Thyroid gland (tissue), 4 donors: Measurements from ENCODE around the gene MAGI2. TPM values are rescaled to one million over a fixed set of nuclear protein-coding genes. Genes with fewer than 3 reads are reported as not detected.

Experiments used
- DNase-seq, 2 donors: peaks; one replicate each; pipeline ENCODE4 v3.0.0-alpha.2; 2019
- H3K27ac ChIP-seq, 3 donors: fragments of 200-600 bp; sonication (generic); 1 replicate in 2 of 3; 2 replicates in 1 of 3; pipeline ENCODE4 v1.5.1; 2016 to 2019; ENCODE audit warnings: mild to moderate bottlenecking in 1 of 3, moderate library complexity in 1 of 3
- H3K27me3 ChIP-seq: fragments of 200-600 bp; sonication (generic); one replicate; pipeline ENCODE4 v1.5.1; 2019
- H3K36me3 ChIP-seq, 2 donors: fragments of 200-600 bp; sonication (generic); one replicate each; pipeline ENCODE4 v1.5.1; 2016 to 2019
- H3K4me1 ChIP-seq, 2 donors: fragments of 200-600 bp; sonication (generic); one replicate each; pipeline ENCODE4 v1.5.1; 2017 to 2019
- H3K4me3 ChIP-seq, 3 donors: fragments of 200-600 bp; sonication (generic); replicated peaks in 1 of 3; 1 replicate in 2 of 3; 2 replicates in 1 of 3; pipeline ENCODE4 v1.5.1; 2016; ENCODE audit warnings: mild to moderate bottlenecking in 1 of 3
- H3K9me3 ChIP-seq: fragments of 200-600 bp; sonication (generic); one replicate; pipeline ENCODE4 v1.5.1; 2017
- POLR2A ChIP-seq, 2 donors: fragments of 450-650 bp; IDR thresholded peaks; one replicate each; pipeline ENCODE4 v1.6.1; 2017; ENCODE audit warnings: antibody characterized with exemption in 2 of 2, mild to moderate bottlenecking in 2 of 2, moderate library complexity in 1 of 2
- WGBS, 2 donors: methylation state at CpG; one replicate each; pipeline ENCODE4 v1.1.5; 2017; 5-methylcytosine and 5-hydroxymethylcytosine counted together
- intact Hi-C: fragments of 100-400 bp; cut with DNase I; formaldehyde crosslinking; loops from one replicate; pipeline ENCODE4 v1.15.1; 2023
- total RNA-seq, 4 donors: library from RNA; depleted of rRNA; stranded (reverse); fragments of >200 nt; gene quantifications; one replicate each; pipeline ENCODE4 v1.2.3, GENCODE V29; 2016
- TF ChIP-seq, protein P1 (sequence below), 6 experiments: fragments of 200-600 bp in 3 of 6; fragments of 450-650 bp in 3 of 6; sonication (generic) in 3 of 6; IDR thresholded peaks; one replicate each; pipeline ENCODE4 v1.5.1; 2016 to 2019; ENCODE audit warnings: antibody characterized with exemption in 6 of 6, mild to moderate bottlenecking in 2 of 6, inconsistent platforms in 1 of 6, moderate library complexity in 1 of 6

The MAGI2 gene
- total RNA-seq, 4 donors from 2014 or later, result 20.7 to 31.1 (median 26.0) TPM

DNA sequence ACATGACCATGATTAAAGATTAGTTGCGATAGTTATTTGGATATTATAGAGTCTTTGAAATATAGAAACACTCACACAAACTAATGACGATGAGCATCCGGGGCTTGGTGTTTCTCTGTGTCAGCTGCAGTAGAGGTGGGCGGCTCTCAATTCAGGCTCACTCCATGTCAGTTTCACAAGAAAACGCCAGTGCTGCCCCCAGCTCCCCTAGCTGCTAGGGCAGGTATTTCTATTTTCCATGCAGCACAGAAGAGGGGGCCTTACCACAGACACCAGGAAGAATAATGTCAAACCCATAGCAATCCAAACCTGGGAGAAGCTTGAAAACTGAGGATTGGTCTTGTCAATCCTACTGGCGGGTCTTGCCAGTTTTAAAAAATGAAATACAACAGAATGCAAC, 1457.8 kb downstream of the MAGI2 start:
- DNase-seq, result no peak
- no peaks in the 10 kb centered on the region for H3K27me3 ChIP-seq
- TF ChIP-seq, protein P1, sequence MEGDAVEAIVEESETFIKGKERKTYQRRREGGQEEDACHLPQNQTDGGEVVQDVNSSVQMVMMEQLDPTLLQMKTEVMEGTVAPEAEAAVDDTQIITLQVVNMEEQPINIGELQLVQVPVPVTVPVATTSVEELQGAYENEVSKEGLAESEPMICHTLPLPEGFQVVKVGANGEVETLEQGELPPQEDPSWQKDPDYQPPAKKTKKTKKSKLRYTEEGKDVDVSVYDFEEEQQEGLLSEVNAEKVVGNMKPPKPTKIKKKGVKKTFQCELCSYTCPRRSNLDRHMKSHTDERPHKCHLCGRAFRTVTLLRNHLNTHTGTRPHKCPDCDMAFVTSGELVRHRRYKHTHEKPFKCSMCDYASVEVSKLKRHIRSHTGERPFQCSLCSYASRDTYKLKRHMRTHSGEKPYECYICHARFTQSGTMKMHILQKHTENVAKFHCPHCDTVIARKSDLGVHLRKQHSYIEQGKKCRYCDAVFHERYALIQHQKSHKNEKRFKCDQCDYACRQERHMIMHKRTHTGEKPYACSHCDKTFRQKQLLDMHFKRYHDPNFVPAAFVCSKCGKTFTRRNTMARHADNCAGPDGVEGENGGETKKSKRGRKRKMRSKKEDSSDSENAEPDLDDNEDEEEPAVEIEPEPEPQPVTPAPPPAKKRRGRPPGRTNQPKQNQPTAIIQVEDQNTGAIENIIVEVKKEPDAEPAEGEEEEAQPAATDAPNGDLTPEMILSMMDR (IDR thresholded peaks at IDR 0.05), result no peak
- no peak for TF ChIP-seq POLR2A (IDR thresholded peaks at IDR 0.05)
- intact Hi-C loops, result no loop called here
- no peaks in the 10 kb centered on the region for H3K9me3 ChIP-seq
- no peak overlapping the region for H3K4me3 ChIP-seq
- no peaks in the 10 kb centered on the region for H3K36me3 ChIP-seq
- no peak overlapping the region for H3K27ac ChIP-seq
- H3K4me1 ChIP-seq, result no peaks in the 10 kb centered on the region
- whole genome bisulfite sequencing, 2 donors, result 83 to 89% methylated on average over 6 of the region's 6 CpGs

- Histone ChIP-seq H3K4me3 (no peak overlapping the region), H3K27me3 (no peaks in the 10 kb centered on the region), H3K36me3 (no peaks in the 10 kb centered on the region), H3K27ac (no peak overlapping the region), H3K9me3 (no peaks in the 10 kb centered on the region), H3K4me1 (no peaks in the 10 kb centered on the region)
- 34 to 55% methylated on average over 3 of the region's 3 CpGs for WGBS, 2 donors
- peak; percentile 16 to 39 for DNase-seq
- intact Hi-C loops, result no loop called here
- TF ChIP-seq, protein P1 (IDR thresholded peaks at IDR 0.05), result no peak
- TF ChIP-seq POLR2A (IDR thresholded peaks at IDR 0.05), result no peak
Measured at GRCh38 chr7:77993838-77994237, 1459.6 kb downstream of the MAGI2 start.

GRCh38 chr7:77991656-77992055, 1461.8 kb downstream of the MAGI2 start:
- WGBS, 2 donors, result 90 to 92% methylated on average over 4 of the region's 4 CpGs
- intact Hi-C loops, result no loop called here
- Histone ChIP-seq H3K27ac (no peak overlapping the region), H3K9me3 (no peaks in the 10 kb centered on the region), H3K4me1 (no peaks in the 10 kb centered on the region), H3K4me3 (no peak overlapping the region), H3K27me3 (no peaks in the 10 kb centered on the region), H3K36me3 (no peaks in the 10 kb centered on the region)
- TF ChIP-seq, protein P1 (IDR thresholded peaks at IDR 0.05), result no peak
- no peak for TF ChIP-seq POLR2A (IDR thresholded peaks at IDR 0.05)
- DNase-seq, result no peak

- Histone ChIP-seq H3K4me1 (no peaks in the 10 kb centered on the region), H3K36me3 (no peaks in the 10 kb centered on the region), H3K27me3 (no peaks in the 10 kb centered on the region), H3K27ac (no peak overlapping the region), H3K9me3 (no peaks in the 10 kb centered on the region), H3K4me3 (no peak overlapping the region)
- peak in 1 of 2 donors; percentile 5 for DNase-seq
- TF ChIP-seq POLR2A (IDR thresholded peaks at IDR 0.05), result no peak
- TF ChIP-seq, protein P1 (IDR thresholded peaks at IDR 0.05), result no peak
- intact Hi-C loops, result no loop called here
- 84 to 87% methylated on average over 6 of the region's 6 CpGs for WGBS, 2 donors
Measured at GRCh38 chr7:77989981-77990566, 1463.4 kb downstream of the MAGI2 start.

DNA sequence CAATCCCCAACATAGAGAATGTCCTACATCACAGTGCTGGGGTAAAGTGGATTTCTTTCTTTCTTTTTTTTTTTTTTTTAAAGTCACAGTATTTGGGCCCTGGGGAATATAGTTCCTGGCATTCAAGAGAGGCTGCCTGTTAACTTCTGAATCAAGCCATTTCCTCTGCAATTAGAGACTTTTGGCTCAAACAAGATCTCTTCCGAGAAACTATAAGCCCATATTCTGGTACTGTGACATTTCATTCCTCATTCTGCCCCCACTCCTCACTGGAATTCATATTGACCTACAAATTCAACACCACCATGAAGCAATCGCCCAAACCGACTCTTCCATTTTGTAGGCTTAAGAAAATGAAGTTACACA, 1467.5 kb downstream of the MAGI2 start:
- Histone ChIP-seq H3K27me3 (no peaks in the 10 kb centered on the region), H3K9me3 (no peaks in the 10 kb centered on the region), H3K27ac (no peak overlapping the region), H3K4me1 (no peaks in the 10 kb centered on the region), H3K36me3 (no peaks in the 10 kb centered on the region), H3K4me3 (no peak overlapping the region)
- WGBS, 2 donors, result 70 to 76% methylated on average over 3 of the region's 3 CpGs
- TF ChIP-seq, protein P1 (IDR thresholded peaks at IDR 0.05), result no peak
- no peak for TF ChIP-seq POLR2A (IDR thresholded peaks at IDR 0.05)
- DNase-seq, result no peak
- intact Hi-C loops, result no loop called here
